GM21529 (cell line): ENCODE results near the gene TF.
"Not testable (repeated sequence)": the region's sequence is repeated elsewhere in the genome, so short reads cannot be mapped to it uniquely, and the experiment has no call there.

Experiments used
- ATAC-seq: cut with Tn5 transposase; IDR thresholded peaks from one replicate; pipeline ENCODE4 v1.9.1; 2021; ENCODE audit not compliant: unreplicated experiment

The TF gene

GRCh38 chr3:133745981-133746711 lies at the start of gene TF:
Gene TF (plus strand): TSS chr3:133746393. CDS start chr3:133746441, 48 bp downstream.
- no peak for ATAC-seq

GRCh38 chr3:133697960-133698359 lies 48.2 kb upstream of the TF start:
- no peak for ATAC-seq

- no peak for ATAC-seq
Observed at GRCh38 chr3:133699467-133699866, 46.7 kb upstream of the TF start.

- no peak for ATAC-seq
Observed at GRCh38 chr3:133699903-133700302, 46.3 kb upstream of the TF start.

- ATAC-seq: no peak
Observed at GRCh38 chr3:133700351-133700750, 45.8 kb upstream of the TF start.

- ATAC-seq: no peak
Observed at GRCh38 chr3:133701435-133702358, 44.5 kb upstream of the TF start.

GRCh38 chr3:133703915-133704314 lies 42.3 kb upstream of the TF start:
- no peak for ATAC-seq

- no peak for ATAC-seq
Observed at GRCh38 chr3:133706033-133706432, 40.2 kb upstream of the TF start.

- no peak for ATAC-seq
Observed at GRCh38 chr3:133709139-133709750, 36.9 kb upstream of the TF start.

GRCh38 chr3:133711013-133711412 lies 35.2 kb upstream of the TF start:
- no peak for ATAC-seq

GRCh38 chr3:133712017-133712416 lies 34.2 kb upstream of the TF start:
- no peak for ATAC-seq

- ATAC-seq: no peak
Observed at GRCh38 chr3:133713347-133713746, 32.8 kb upstream of the TF start.

GRCh38 chr3:133717424-133717823 lies 28.8 kb upstream of the TF start:
- ATAC-seq: no peak

- ATAC-seq: no peak
Observed at GRCh38 chr3:133722935-133723334, 23.3 kb upstream of the TF start.

- no peak for ATAC-seq
Observed at GRCh38 chr3:133730993-133731392, 15.2 kb upstream of the TF start.

- not testable (repeated sequence) for ATAC-seq
Observed at GRCh38 chr3:133732231-133732630, 14.0 kb upstream of the TF start.

- no peak for ATAC-seq
Observed at GRCh38 chr3:133733226-133733625, 13.0 kb upstream of the TF start.

GRCh38 chr3:133734305-133734704 lies 11.9 kb upstream of the TF start:
- no peak for ATAC-seq

GRCh38 chr3:133742351-133743091 lies 3.7 kb upstream of the TF start:
- no peak for ATAC-seq

- no peak for ATAC-seq
Observed at GRCh38 chr3:133744241-133744640, 2.0 kb upstream of the TF start.

GRCh38 chr3:133745108-133745507 lies 1.1 kb upstream of the TF start:
- no peak for ATAC-seq
